ENCODE data around the gene NOSTRIN. TPM values are rescaled to one million over a fixed set of nuclear protein-coding genes. Genes with fewer than 3 reads are reported as not detected.

The NOSTRIN gene
- total RNA-seq, 1 experiment from 2014 or later = 3.1 TPM

- TF ChIP-seq ZNF274 (IDR thresholded peaks at IDR 0.05; ENCODE audit: low read depth, low read length) (no peak), JUND (IDR thresholded peaks at IDR 0.05) (no peak)
Measured at GRCh38 chr2:168895771-168896170, 93.3 kb downstream of the NOSTRIN start (continued).

GRCh38 chr2:168896783-168897182 lies 94.3 kb downstream of the NOSTRIN start:
- POLR2A ChIA-PET = no interaction called here
- DNase-seq (ENCODE audit: low read depth, low spot score) = no peak
- Histone ChIP-seq H3K27ac (ENCODE audit: low read depth, low read length) (no peak overlapping the region), H3K9me3 (ENCODE audit: control insufficient read depth in 1 of 2, insufficient read depth in 1 of 2, low read depth in 1 of 2, low read length in 2 of 2) (no peaks in the 10 kb centered on the region), H4K20me1 (ENCODE audit: insufficient read depth) (no peaks in the 10 kb centered on the region), H2AFZ (ENCODE audit: low read depth, low read length, poor library complexity, severe bottlenecking) (no peak overlapping the region), H3K79me2 (ENCODE audit: insufficient read depth, low read length) (no peaks in the 10 kb centered on the region), H3K4me1 (ENCODE audit: control insufficient read depth in 1 of 2, insufficient read depth in 2 of 2, low read length in 2 of 2) (no peaks in the 10 kb centered on the region), H3K9me2 (ENCODE audit: insufficient read depth) (no peaks in the 10 kb centered on the region), H3K9ac (ENCODE audit: low read length) (no peak overlapping the region), H3K27me3 (ENCODE audit: insufficient read depth, low read length) (no peaks in the 10 kb centered on the region), H3K36me3 (ENCODE audit: control insufficient read depth in 1 of 2, insufficient read depth in 2 of 2, low read length in 2 of 2) (no peaks in the 10 kb centered on the region), H3K4me3 (replicated peaks in 1 of 2; ENCODE audit: low read depth in 1 of 2, low read length in 2 of 2) (no peak overlapping the region), H3K4me2 (ENCODE audit: low read length) (no peak overlapping the region)
- intact Hi-C loops (cut with micrococcal nuclease) = no loop called here
- no peak for ATAC-seq
- RAD21 ChIA-PET (ENCODE audit: low non-redundant PET in 1 of 2, low total read pairs in 2 of 2, uncharacterized antibody in 2 of 2, unreplicated experiment in 2 of 2) = no interaction called here
- TF ChIP-seq ZBTB33 (IDR thresholded peaks at IDR 0.05; ENCODE audit: extremely low read depth, insufficient replicate concordance, low read length) (no peak), MAX (IDR thresholded peaks at IDR 0.05) (no peak)
- no TSS peak for BruUV-seq (replicated peaks)
- CTCF ChIA-PET = no interaction called here

- intact Hi-C loops (cut with micrococcal nuclease) = no loop called here
- Histone ChIP-seq H3K9me2 (ENCODE audit: insufficient read depth) (no peaks in the 10 kb centered on the region), H3K36me3 (ENCODE audit: control insufficient read depth in 1 of 2, insufficient read depth in 2 of 2, low read length in 2 of 2) (no peaks in the 10 kb centered on the region), H3K79me2 (ENCODE audit: insufficient read depth, low read length) (no peaks in the 10 kb centered on the region), H3K4me3 (replicated peaks in 1 of 2; ENCODE audit: low read depth in 1 of 2, low read length in 2 of 2) (no peak overlapping the region), H2AFZ (ENCODE audit: low read depth, low read length, poor library complexity, severe bottlenecking) (no peak overlapping the region), H4K20me1 (ENCODE audit: insufficient read depth) (no peaks in the 10 kb centered on the region), H3K27ac (ENCODE audit: low read depth, low read length) (no peak overlapping the region), H3K4me1 (ENCODE audit: control insufficient read depth in 1 of 2, insufficient read depth in 2 of 2, low read length in 2 of 2) (no peaks in the 10 kb centered on the region), H3K4me2 (ENCODE audit: low read length) (no peak overlapping the region), H3K9ac (ENCODE audit: low read length) (no peak overlapping the region), H3K9me3 (ENCODE audit: control insufficient read depth in 1 of 2, insufficient read depth in 1 of 2, low read depth in 1 of 2, low read length in 2 of 2) (no peaks in the 10 kb centered on the region), H3K27me3 (ENCODE audit: insufficient read depth, low read length) (no peaks in the 10 kb centered on the region)
- ATAC-seq (no peak), DNase-seq (ENCODE audit: low read depth, low spot score) (no peak)
- ChIA-PET RAD21 (ENCODE audit: low non-redundant PET in 1 of 2, low total read pairs in 2 of 2, uncharacterized antibody in 2 of 2, unreplicated experiment in 2 of 2) (no interaction called here), CTCF (no interaction called here), POLR2A (no interaction called here)
- BruUV-seq (replicated peaks) = no TSS peak
- TF ChIP-seq EGR1 (IDR thresholded peaks at IDR 0.05; ENCODE audit: low read depth) (no peak), ZNF274 (IDR thresholded peaks at IDR 0.05; ENCODE audit: low read depth, low read length) (no peak), CTCF (IDR thresholded peaks at IDR 0.05 in 2 of 3, conservative IDR thresholded peaks at IDR 0.05 in 1 of 3; ENCODE audit: borderline replicate concordance in 1 of 3, insufficient read depth in 1 of 3, low read depth in 2 of 3, low read length in 2 of 3) (no peak), MAX (IDR thresholded peaks at IDR 0.05) (no peak), ZBTB33 (IDR thresholded peaks at IDR 0.05; ENCODE audit: extremely low read depth, insufficient replicate concordance, low read length) (no peak), CBX3 (IDR thresholded peaks at IDR 0.05; ENCODE audit: low read depth) (no peak), ZFX (IDR thresholded peaks at IDR 0.05) (no peak), TCF7L2 (IDR thresholded peaks at IDR 0.05; ENCODE audit: borderline replicate concordance, extremely low read depth, insufficient read depth, insufficient read length) (no peak), SIN3A (IDR thresholded peaks at IDR 0.05; ENCODE audit: low read depth) (no peak), FOSL1 (IDR thresholded peaks at IDR 0.05; ENCODE audit: low read depth) (no peak), EZH2phosphoT487 (IDR thresholded peaks at IDR 0.05; ENCODE audit: borderline replicate concordance) (no peak)
Measured at GRCh38 chr2:168897449-168897848, 95.0 kb downstream of the NOSTRIN start.

Data from HCT116 (cell line).